Measurements from ENCODE around the gene RNU2-1.
"Not testable (repeated sequence)": the region's sequence is repeated elsewhere in the genome, so short reads cannot be mapped to it uniquely, and the experiment has no call there.

RNU2-1 gene

GRCh38 chr17:43199633-43200032 is 34.1 kb downstream of the RNU2-1 start:
- no peak for DNase-seq

GRCh38 chr17:43193251-43193650 is 40.5 kb downstream of the RNU2-1 start:
- no peak for DNase-seq
- TF ChIP-seq GATA1 (IDR thresholded peaks at IDR 0.05; ENCODE audit: low read depth, low read length), result no peak
- TF ChIP-seq POLR2A (IDR thresholded peaks at IDR 0.05; ENCODE audit: low read length), result no peak

More at GRCh38 chr17:43199633-43200032, 34.1 kb downstream of the RNU2-1 start:
- TF ChIP-seq POLR2A (IDR thresholded peaks at IDR 0.05; ENCODE audit: low read length) (no peak), GATA1 (IDR thresholded peaks at IDR 0.05; ENCODE audit: low read depth, low read length) (no peak)

DNA sequence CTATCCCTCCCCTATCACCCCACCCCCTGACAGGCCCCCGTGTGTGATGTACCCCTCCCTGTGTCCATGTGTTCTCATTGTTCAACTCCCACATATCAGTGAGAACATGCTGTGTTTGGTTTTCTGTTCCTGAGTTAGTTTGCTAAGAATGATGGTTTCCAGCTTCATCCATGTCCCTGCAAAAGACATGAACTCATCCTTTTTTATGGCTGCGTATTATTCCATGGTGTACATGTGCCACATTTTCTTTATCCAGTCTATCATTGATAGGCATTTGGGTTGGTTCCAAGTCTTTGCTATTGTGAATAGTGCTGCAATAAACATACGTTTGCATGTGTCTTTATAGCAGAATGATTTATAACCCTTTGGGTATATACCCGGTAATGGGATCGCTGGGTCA is 47.1 kb downstream of the RNU2-1 start:
- not testable (repeated sequence) for DNase-seq

- no peak for DNase-seq
- TF ChIP-seq POLR2A (IDR thresholded peaks at IDR 0.05; ENCODE audit: low read length), result no peak
- TF ChIP-seq GATA1 (IDR thresholded peaks at IDR 0.05; ENCODE audit: low read depth, low read length), result no peak
Measured at GRCh38 chr17:43183921-43184320, 49.9 kb downstream of the RNU2-1 start.
